ENCODE data around the gene EVL. TPM values are rescaled to one million over a fixed set of nuclear protein-coding genes. Genes with fewer than 3 reads are reported as not detected.

The EVL gene
- total and polyA plus RNA-seq, 10 of the 15 experiments (the other 5 are each of a cell fraction or from before 2014, with no cell fraction given), result 11.9 to 341 (median 89.8) TPM

- no peak for ATAC-seq
Measured at GRCh38 chr14:100143934-100144333, 78.7 kb downstream of the EVL start.

More at GRCh38 chr14:100143934-100144333, 78.7 kb downstream of the EVL start:
- Histone ChIP-seq H3K36me3 (ENCODE audit: control insufficient read depth in 2 of 2, insufficient read depth in 2 of 2, low read length in 1 of 2) (peaks cover 3% of the 10 kb centered on the region in 2 experiments; a peak in 2 of 4 replicates), H4K20me1 (ENCODE audit: control insufficient read depth, insufficient read depth) (no peaks in the 10 kb centered on the region), H3K79me2 (ENCODE audit: control insufficient read depth, insufficient read depth, low read length) (no peaks in the 10 kb centered on the region), H3K27ac (ENCODE audit: control insufficient read depth, insufficient read depth) (no peak overlapping the region), H3K9me3 (replicated peaks; ENCODE audit: control insufficient read depth, insufficient read depth, low read length) (no peaks in the 10 kb centered on the region), H3K4me1 (ENCODE audit: control insufficient read depth, insufficient read depth, low read length) (no peaks in the 10 kb centered on the region), H3K9ac (ENCODE audit: control insufficient read depth, insufficient read depth, low read length) (no peak overlapping the region), H3K4me3 (no peak overlapping the region), H3K4me2 (ENCODE audit: control insufficient read depth, insufficient read depth) (no peak overlapping the region), H3K27me3 (replicated peaks in 1 of 2; ENCODE audit: control insufficient read depth in 2 of 2, insufficient read depth in 2 of 2, low read length in 1 of 2) (no peaks in the 10 kb centered on the region), H2AFZ (ENCODE audit: control insufficient read depth, low read depth, low read length) (no peak overlapping the region)
- BruUV-seq (replicated peaks), result no TSS peak
- TF ChIP-seq, protein P1, sequence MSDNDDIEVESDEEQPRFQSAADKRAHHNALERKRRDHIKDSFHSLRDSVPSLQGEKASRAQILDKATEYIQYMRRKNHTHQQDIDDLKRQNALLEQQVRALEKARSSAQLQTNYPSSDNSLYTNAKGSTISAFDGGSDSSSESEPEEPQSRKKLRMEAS (IDR thresholded peaks at IDR 0.05; ENCODE audit: low read depth, low read length), result no peak
- TF ChIP-seq ZBTB11 (CRISPR knock-in tag; IDR thresholded peaks at IDR 0.05), result no peak
- no peak for TF ChIP-seq TBL1XR1 (IDR thresholded peaks at IDR 0.05; ENCODE audit: low read depth, low read length)
- no peak for TF ChIP-seq IKZF2 (IDR thresholded peaks at IDR 0.05)
- TF ChIP-seq REST (IDR thresholded peaks at IDR 0.05; ENCODE audit: low read depth, low read length), result no peak
- TF ChIP-seq POLR2A (IDR thresholded peaks at IDR 0.05; ENCODE audit: low read depth, low read length), result no peak
- in situ Hi-C loops (cut with MboI), result no loop called here
- intact Hi-C loops (cut with micrococcal nuclease; ENCODE audit: unreplicated experiment), result no loop called here
- RAD21 ChIA-PET (ENCODE audit: unreplicated experiment), result no interaction called here
- SMC1A ChIA-PET (ENCODE audit: uncharacterized antibody, unreplicated experiment), result no interaction called here
- POLR2A ChIA-PET, result no interaction called here
- FAIRE-seq, result no peak
- DNase-seq (ENCODE audit: low read depth, low spot score), result no peak
- WGBS (ENCODE audit: insufficient coverage, insufficient replicate concordance, low lambda C conversion rate, missing lambda C conversion rate), result 89% methylated on average over 23 of the region's 23 CpGs
- CTCF ChIA-PET, result no interaction called here

Data from GM12878 (cell line).